BJ (cell line): Measurements from ENCODE around the gene CTNNBL1. TPM values are rescaled to one million over a fixed set of nuclear protein-coding genes. Genes with fewer than 3 reads are reported as not detected.

Experiments used
- CTCF ChIA-PET: fragments of 350-600 bp; formaldehyde crosslinking; extraction: SDS; loops from one replicate; lab custom pipeline; 2021; ENCODE audit warnings: antibody characterized with exemption, inconsistent platforms; lab: Yijun Ruan, JAX
- POLR2A ChIA-PET: fragments of 300-600 bp; sonication (Branson Sonifier 250); formaldehyde crosslinking; extraction: SDS; loops from one replicate; lab custom pipeline; 2021; ENCODE audit warnings: antibody characterized with exemption; lab: Charles Lee
- DNase-seq: peaks from one replicate; pipeline ENCODE4 v3.0.0-alpha.2; 2011; ENCODE audit warnings: low read depth
- H3K27me3 ChIP-seq: 2 replicates; pipeline ENCODE4 v1.6.0; 2011; ENCODE audit warnings: low read length; ENCODE audit not compliant: control insufficient read depth, insufficient read depth
- H3K36me3 ChIP-seq: 2 replicates; pipeline ENCODE4 v1.5.1; 2011; ENCODE audit warnings: low read length; ENCODE audit not compliant: control insufficient read depth, insufficient read depth
- H3K4me3 ChIP-seq: 2 replicates; pipeline ENCODE4 v1.5.1; 2011; ENCODE audit warnings: low read depth, mild to moderate bottlenecking, control low read depth, low read length
- polyA minus RNA-seq: library from RNA; depleted of rRNA, polyadenylated mRNA; stranded (reverse); fragments of >200 nt; gene quantifications from 2 replicates; pipeline ENCODE4 v1.2.3, GENCODE V29; 2011; rRNA and poly(A)+ RNA removed
- polyA plus RNA-seq: library from polyadenylated mRNA; depleted of rRNA; stranded (reverse); fragments of >200 nt; gene quantifications from 2 replicates; pipeline ENCODE4 v1.2.3, GENCODE V29; 2011; rRNA removed
- TF ChIP-seq, protein P1 (sequence below): IDR thresholded peaks from 2 replicates; pipeline ENCODE4 v1.5.1; 2011; ENCODE audit warnings: low read depth, mild to moderate bottlenecking, control low read depth, inconsistent platforms, low read length, moderate library complexity; ENCODE audit not compliant: insufficient read depth

CTNNBL1 gene, protein sequence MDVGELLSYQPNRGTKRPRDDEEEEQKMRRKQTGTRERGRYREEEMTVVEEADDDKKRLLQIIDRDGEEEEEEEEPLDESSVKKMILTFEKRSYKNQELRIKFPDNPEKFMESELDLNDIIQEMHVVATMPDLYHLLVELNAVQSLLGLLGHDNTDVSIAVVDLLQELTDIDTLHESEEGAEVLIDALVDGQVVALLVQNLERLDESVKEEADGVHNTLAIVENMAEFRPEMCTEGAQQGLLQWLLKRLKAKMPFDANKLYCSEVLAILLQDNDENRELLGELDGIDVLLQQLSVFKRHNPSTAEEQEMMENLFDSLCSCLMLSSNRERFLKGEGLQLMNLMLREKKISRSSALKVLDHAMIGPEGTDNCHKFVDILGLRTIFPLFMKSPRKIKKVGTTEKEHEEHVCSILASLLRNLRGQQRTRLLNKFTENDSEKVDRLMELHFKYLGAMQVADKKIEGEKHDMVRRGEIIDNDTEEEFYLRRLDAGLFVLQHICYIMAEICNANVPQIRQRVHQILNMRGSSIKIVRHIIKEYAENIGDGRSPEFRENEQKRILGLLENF
- polyA plus RNA-seq = 30.0 and 38.4 TPM in 2 replicates
- polyA minus RNA-seq = 19.0 and 21.9 TPM in 2 replicates

GRCh38 chr20:37693635-37694626 lies at the start of gene CTNNBL1:
Gene CTNNBL1 (plus strand): TSS chr20:37694030. CDS start chr20:37694123, 93 bp downstream.
- Histone ChIP-seq H3K4me3 (peak within 1 kb of the TSS; percentile 67), H3K27me3 (peaks cover 5% of the 10 kb centered on the region), H3K36me3 (no peaks in the 10 kb centered on the region)
- DNase-seq = peak; percentile 89
- ChIA-PET CTCF (no interaction called here), POLR2A (no interaction called here)
- TF ChIP-seq, protein P1, sequence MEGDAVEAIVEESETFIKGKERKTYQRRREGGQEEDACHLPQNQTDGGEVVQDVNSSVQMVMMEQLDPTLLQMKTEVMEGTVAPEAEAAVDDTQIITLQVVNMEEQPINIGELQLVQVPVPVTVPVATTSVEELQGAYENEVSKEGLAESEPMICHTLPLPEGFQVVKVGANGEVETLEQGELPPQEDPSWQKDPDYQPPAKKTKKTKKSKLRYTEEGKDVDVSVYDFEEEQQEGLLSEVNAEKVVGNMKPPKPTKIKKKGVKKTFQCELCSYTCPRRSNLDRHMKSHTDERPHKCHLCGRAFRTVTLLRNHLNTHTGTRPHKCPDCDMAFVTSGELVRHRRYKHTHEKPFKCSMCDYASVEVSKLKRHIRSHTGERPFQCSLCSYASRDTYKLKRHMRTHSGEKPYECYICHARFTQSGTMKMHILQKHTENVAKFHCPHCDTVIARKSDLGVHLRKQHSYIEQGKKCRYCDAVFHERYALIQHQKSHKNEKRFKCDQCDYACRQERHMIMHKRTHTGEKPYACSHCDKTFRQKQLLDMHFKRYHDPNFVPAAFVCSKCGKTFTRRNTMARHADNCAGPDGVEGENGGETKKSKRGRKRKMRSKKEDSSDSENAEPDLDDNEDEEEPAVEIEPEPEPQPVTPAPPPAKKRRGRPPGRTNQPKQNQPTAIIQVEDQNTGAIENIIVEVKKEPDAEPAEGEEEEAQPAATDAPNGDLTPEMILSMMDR = 0 out of 2 replicates have a peak, but pooled peaks have one; percentile 21

- Histone ChIP-seq H3K36me3 (no peaks in the 10 kb centered on the region), H3K4me3 (no peak overlapping the region), H3K27me3 (no peaks in the 10 kb centered on the region; the same call in 1 of the 2 replicates)
- TF ChIP-seq, protein P1 = no peak
- ChIA-PET CTCF (interaction anchor here (1.4 kb wide), 1 partner anchor 16 kb away, joined by 3 read pairs; no protein-coding TSS in a partner anchor), POLR2A (no interaction called here)
- DNase-seq = no peak
Observed at GRCh38 chr20:37644605-37645004, 49.2 kb upstream of the CTNNBL1 start.

DNA sequence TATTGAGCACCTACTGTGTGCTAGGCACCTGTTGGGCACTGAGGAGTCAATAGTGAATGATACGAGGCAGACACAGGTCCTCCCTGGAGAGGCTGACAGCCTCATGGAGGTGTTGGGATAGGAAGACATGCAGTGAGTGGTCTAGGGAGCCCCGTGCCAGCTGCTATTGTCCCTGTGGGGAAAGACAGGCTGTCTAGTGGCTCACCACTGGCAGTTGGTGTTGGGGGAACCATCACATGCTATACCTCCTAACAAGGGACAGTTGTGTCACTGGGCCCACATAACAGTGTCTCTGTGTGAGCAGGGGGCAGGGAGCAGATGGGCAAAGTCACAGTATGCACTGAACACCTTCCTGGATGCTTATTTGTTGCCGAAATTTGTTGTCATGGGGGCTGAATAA lies 45.9 kb upstream of the CTNNBL1 start:
- CTCF ChIA-PET = no interaction called here
- Histone ChIP-seq H3K27me3 (peaks cover 6% of the 10 kb centered on the region), H3K4me3 (no peak overlapping the region), H3K36me3 (no peaks in the 10 kb centered on the region)
- POLR2A ChIA-PET = interaction anchor here (0.7 kb wide), 1 partner anchor 94 kb away, joined by 4 read pairs; no protein-coding TSS in a partner anchor
- TF ChIP-seq, protein P1 = no peak
- no peak for DNase-seq

DNA sequence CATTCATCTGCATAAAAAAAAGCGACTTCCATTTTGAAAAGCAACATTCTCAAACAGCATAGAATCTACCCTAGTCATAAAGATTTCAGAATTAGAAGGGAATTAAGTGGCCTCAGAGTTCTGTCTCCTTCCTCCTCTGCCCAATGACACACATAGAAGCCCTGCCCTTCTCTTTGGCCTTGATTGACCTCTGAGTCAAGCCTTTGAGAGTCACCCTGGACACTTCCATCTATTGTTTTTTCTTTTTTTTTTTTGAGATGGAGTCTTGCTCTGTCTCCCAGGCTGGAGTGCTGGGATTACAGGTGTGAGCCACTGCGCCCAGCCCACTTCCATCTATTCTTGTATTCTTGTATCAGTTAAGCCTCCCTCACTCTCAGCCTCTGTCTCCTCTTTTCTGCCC lies 44.8 kb upstream of the CTNNBL1 start:
- H3K36me3 ChIP-seq = no peaks in the 10 kb centered on the region
- H3K4me3 ChIP-seq = no peak overlapping the region
- H3K27me3 ChIP-seq = peaks cover 6% of the 10 kb centered on the region
- POLR2A ChIA-PET = no interaction called here
- TF ChIP-seq, protein P1 = no peak
- DNase-seq = no peak
- CTCF ChIA-PET = no interaction called here
